OCI-M2 (cell line): ENCODE data around the gene COX6B1.
"Not testable (repeated sequence)": the region's sequence is repeated elsewhere in the genome, so short reads cannot be mapped to it uniquely, and the experiment has no call there.

Experiments
- DNase-seq: peaks from one replicate; lab custom pipeline; 2025; ENCODE audit not compliant: unreplicated experiment; lab: John Stamatoyannopoulos, UW

The COX6B1 gene

DNA sequence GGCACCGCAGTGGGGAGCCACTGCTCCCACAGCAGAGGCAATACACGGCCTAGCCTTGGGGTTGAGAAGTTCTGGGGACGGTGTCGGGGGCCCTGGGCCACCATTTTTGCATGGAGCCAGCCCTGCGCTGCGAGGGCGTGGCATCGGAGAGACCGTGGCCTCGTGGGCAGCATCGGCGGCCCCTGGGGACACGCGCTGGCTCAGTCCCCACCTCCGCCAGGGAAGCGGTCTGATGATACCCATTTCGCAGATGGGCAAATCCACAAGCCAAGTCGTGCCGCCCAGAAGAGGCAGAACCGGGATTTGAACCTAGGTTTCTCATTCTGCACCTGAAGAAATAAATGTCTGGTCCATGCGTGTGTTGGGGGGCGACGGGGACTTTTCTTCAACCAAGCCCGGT is 17.0 kb downstream of the COX6B1 start:
- no peak for DNase-seq

DNA sequence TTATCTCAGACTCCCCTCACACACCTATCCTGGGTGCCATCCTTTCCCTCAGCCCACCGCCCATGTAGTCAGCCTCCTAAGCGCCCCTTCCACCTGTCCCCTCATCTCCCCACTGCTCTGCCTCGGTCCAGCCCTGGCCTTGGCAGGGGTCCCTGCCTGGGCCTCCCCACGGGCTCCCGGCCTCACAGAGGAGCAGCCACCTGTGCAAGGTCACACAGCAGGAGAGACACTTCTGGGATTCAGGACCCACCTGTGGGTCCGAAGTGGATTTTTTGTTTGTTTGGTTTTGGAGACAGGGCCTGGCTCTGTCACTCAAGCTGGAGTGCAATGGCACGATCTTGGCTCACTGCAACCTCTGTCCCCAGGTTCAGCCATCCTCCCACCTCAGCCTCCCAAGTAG is 17.5 kb downstream of the COX6B1 start:
- no peak for DNase-seq

DNA sequence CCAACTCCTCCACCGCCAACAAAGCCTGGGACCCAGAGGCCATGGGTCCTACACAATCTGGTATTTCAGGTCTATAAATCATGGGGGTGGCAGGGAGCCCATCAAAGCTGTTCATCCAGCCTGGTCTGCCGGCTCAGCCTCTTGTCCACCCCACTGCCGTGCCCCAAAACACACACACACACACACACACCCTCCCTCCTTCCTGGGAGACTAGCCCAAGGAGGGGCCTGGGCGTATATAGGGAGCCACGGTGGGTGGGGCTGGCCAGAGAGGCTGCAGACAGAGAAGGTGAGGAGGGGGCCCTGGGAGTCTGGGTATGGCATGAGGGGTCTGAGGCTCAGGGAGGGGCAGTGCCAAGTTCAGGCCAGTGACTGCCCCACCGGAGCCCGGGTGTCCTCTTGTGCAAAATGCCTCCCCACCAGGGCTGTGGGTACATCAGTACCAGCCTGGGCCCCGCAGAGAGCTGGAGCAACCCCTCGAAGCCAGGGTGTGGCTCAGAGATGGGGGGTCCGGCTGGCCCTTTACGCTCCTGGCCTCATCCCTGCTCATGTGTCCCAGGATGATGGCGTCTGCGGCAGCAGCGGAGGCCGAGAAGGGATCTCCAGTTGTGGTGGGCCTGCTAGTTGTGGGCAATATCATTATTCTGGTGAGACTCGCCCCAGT is 18.3 kb downstream of the COX6B1 start, which contains the start of gene UPK1A:
TSS of gene UPK1A (plus strand) at position 267 of the 663 bp plus-strand sequence. CDS start at position 563, 296 bp downstream.
- no peak for DNase-seq

DNA sequence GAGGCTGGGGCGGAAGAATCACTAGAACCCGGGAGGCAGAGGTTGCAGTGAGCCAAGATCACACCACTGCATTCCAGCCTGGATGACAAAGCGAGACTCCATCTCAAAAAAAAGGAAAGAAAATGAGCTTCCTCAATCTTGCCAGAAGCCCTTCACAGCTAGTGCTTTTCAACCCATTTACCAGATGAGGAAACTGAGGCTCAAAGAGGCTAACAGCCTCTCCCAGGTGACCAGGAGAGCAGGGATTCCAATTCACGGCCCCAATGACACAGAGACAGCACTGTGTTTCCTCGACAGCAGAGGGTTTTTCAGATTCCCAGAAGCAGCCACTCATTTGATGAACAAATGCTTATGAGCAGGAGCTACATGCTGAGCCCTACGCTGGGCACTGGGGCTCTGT is 21.4 kb downstream of the COX6B1 start:
- DNase-seq = no peak

DNA sequence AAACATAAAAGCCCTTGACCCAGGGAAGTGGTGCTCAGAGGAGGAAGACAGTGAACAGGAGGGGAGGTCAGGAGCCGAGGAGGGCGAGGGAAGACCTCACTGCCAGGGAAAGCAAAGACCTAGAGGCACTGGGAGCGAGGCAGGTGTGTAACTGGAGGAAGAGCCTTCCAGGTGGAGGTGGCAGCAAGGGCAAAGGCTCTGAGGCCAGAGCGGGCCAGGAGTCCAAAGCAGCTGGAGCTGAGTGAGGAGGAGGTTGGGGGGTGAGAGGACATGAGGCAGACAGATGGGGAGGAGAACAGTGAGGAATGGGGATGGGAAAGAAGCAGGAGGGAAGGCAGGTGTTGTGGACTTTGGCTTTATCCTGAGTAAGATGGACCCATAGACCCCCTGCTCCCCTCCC is 21.9 kb downstream of the COX6B1 start:
- DNase-seq = no peak

DNA sequence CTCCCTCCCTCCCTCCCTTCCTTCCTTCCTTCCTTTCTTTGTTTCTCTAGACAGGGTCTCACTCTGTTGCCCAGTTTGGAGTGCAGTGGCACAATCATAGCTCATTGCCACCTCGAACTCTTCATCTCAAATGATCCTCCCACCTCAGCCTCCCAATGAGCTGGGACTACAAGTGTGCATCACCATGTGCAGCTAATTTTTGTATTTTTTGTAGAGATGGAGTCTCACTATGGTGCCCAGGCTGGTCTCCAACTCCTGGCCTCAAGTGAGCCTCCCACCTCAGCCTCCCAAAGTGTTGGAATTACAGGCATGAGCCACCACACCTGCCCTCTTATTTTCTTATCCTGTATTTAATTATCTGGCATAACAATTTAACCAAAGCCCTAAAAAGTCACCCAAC is 22.6 kb downstream of the COX6B1 start:
- DNase-seq = no peak

DNA sequence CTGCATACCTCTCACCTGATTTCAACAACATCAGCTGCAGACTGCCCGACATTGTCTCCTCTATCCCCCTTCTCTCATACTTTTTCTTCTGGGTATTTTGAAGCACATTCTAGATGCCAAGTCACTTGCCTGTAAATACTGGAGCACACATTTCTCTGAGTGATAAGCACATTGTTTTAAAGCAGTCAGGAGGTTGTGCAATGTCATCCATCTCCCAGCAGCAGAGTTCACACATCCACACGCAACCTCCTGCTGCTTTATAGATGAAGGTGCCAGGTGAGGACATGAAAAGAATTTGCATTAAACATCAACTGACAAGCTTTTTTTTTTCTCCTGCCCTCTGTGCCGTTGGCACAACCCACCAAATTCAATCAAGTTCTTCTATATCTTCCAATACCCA is 23.7 kb downstream of the COX6B1 start:
- peak; percentile 38 for DNase-seq

DNA sequence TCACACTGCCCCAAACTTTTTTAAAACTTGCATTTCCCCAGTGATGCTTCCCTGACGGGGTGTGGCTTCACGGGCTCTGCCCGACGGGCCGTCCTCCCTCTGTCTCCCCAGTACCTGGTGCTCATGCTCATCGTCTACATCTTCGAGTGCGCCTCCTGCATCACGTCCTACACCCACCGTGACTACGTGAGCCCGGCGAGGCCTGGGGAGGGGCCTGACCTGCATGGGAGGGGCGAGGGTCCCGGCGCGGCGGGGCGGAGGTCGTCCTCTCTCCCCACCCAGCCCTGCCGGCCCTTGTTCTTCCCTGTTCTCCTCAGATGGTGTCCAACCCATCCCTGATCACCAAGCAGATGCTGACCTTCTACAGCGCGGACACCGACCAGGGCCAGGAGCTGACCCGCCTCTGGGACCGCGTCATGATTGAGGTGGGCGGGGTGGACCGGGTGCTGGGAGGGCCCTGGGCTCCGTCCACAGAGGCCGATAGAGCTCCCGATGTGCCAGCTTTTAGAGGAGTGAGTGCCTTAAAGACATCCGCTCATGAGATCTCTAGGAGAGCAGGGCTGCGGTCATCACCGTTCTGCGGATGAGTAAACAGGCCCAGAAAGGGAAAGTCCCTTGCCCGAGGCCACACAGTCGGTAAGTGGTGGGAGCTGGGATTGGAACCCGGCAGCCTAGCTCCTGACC is 25.1 kb downstream of the COX6B1 start:
- no peak for DNase-seq

DNA sequence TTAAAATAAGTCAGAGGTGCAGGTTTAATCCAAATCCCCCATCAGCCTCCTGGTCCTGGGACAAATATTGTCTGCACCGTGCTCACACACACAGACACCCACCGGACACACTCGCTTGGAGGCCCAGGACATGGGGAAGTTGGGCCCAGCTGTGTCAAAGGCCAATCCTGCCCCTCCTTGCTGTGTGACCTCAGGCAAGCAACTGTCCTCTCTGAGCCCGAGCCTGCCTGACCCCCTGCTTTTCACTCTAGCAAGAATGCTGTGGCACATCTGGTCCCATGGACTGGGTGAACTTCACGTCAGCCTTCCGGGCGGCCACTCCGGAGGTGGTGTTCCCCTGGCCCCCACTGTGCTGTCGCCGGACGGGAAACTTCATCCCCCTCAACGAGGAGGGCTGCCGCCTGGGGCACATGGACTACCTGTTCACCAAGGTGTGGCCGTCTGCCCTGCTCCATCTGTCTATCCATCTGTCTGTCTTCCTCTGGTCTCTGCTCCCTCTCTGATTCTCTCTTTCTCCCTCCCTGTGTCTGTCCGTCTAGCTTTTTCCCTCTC is 27.5 kb downstream of the COX6B1 start:
- DNase-seq = no peak

DNA sequence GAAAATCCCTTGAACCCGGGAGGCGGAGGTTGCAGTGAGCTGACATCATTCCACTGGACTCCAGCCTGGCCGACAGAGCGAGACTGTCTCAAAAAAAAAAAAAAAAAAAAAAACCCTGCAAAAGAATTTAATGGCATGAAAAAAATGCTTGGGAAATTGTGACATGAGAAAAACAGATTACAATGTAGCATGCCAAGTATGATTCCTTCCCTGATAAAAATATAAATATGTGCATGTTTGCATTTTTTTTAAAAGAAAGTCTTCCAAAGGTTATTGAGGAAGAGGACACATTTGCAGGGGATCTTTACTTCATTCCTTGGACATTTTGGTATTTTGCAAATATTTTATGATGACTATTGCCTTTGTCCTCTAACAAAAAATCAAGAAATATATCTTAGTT is 41.7 kb downstream of the COX6B1 start:
- no peak for DNase-seq

DNA sequence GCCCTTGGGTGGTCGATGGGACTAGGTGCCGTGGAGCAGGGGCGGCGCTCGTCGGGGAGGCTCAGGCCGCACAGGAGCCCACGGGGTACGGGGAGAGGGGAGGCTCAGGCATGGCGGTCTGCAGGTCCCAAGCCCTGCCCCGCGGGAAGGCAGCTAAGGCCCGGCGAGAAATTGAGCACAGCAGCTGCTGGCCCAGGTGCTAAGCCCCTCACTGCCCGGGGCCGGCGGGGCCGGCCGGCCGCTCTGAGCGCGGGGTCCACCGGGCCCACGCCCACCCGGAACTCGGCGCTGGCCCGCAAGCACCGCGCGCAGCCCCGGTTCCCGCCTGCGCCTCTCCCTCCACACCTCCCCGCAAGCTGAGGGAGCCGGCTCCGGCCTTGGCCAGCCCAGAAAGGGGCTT is 43.0 kb downstream of the COX6B1 start:
- not testable (repeated sequence) for DNase-seq

DNA sequence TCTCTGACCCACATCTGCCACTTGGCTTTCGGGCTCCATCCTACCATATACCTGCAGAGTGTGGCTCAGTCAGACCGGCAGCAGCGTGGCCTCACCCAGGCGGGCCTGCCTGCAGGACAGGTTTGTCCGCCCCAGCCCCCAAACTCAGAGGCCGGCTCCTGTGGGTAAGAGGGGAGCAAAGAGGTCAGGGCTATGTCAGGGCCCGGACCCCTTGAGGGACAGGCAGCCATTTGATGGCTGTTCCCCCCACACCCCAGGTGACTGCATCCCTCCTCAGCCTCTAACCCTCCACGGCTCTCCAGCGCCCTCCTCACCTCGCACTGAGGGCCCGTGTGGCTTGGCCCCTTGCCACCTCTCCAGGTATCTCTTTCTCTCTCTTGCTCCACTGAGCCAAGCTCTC is 43.9 kb downstream of the COX6B1 start:
- no peak for DNase-seq

DNA sequence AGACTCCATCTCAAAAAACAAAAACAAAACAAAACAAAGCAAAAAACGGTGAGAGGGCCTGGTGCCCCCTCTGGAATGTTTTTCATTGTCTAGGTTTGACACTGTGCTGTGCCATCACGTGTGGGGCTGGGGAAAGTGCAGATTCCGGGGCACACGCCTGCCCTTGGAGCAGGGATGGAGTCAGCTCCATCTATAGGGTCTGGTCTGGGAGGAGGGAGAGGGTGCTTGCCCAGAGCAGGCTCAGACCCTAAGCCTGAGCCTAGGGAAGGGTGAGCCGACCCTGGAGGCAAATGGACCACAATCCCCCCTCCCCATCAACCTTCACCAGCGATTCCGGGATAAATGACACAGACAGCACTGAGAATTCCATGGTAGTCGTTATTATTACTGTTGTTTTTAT is 45.3 kb downstream of the COX6B1 start:
- no peak for DNase-seq

DNA sequence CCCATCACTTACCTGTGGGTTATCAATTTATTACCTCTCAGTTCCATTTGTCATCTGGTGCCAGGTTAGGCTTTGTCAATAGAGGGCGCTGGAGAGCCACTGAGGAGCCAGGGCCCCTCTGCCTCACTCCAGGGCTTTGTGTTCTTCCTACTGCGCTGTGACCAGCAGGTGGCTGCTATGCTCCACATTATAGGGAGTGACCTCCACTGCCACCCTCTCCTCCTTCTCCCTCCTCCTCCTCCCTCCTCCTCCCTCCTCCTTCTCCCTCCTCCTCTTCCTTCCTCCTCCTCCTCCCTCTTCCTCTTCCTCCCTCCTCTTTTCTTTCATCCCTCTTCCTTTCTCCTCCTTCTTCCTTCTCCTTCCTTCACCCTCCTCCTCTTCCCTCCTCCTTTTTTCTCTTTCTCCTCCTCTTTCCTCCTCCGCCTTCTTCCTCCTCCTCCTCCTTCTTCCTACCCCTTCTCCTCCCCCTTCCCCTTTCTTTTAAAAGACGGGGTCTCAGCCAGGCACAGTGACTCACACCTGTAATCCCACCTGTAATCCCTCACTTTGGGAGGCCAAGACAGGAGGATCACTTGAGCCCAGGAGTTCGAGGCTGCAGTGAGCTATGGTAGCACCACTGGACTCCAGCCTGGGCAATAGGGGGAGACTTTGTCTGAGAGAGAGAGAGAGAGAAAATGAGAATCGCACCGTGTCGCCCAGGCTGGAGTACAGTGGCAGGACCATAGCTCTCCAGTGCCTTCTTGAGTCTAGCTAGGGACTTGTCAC is 45.9 kb downstream of the COX6B1 start:
- peak; percentile 98 for DNase-seq

DNA sequence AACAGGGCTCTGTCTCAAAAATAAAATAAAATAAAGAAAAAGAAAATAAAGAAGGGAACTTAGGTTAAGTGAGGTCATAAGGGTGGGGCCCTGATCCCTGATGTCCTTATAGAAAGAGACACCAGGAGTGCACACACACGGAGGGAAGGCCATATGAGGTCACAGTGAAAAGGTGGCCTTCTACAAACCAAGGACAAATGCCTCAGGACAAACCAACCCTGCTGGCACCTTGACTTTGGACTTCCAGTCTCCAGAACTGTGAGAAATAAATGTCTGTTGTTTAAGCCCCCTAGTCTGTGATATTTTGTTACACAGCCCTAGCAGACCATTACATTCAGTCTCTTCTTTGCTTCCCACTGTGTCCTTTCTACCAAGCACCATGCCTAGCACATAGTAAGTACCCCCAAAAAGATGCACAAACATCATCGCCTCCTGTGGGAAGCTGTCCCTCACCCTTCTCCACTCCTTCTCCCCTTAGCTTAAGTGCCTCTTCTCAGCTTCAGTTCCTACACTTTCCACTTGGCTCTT is 47.8 kb downstream of the COX6B1 start:
- DNase-seq = no peak

DNA sequence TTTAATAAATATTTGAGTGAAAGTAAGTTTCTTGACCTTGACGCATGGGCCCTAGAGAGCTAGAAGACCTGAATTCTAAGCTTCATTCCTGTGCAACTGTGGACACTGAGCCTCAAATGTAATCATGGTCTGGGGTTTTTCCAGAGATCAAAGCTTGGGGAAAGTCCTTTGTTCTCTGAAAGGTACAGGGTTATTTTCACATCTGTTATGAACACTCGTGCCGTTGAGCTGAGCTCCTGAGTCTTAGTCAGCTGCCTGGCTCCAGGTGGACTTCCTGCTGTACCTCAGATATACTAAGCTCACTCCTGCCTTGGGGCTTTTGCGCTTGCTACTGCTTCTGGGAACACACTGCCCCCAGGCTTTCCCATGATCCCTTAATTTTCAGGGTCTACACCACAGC is 48.7 kb downstream of the COX6B1 start:
- DNase-seq = no peak

DNA sequence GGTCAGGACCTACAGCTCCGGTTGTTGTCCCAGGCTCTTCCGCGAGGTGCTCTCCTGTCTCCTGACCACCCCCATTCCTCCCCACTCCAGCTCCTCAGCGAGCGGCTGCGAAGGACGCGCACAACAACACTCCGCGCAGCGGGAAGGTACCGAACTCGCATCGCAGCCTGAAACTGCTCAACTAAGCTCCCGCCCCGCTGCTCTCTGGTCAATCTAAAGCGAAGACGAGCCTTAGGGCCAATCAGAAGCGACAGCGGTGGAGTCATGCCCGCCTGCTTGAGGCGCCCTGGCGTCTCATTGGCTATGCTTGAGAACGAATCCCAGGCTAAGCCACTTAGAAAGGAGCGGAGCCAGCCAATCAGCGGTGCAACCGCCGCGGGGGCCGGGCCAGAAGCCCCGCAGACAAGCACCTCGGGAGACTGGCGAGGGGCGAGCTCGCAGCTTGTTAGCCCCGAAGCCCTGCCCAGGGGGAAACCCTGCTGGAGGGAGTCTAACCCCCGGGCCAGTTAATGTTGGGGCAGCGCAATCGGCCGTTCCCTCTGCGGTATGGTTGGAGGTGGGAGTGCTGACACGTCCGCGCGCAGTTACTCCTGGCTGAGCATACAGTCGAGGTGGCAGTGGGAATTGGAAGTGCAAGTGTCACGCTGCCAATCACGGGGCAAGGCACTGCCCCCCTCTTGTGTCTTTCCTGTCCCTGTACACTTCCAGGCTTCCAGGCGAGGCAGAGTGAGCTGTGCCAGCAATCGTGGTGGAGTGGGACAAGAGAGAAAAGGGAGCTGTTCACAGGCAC is 54.3 kb downstream of the COX6B1 start:
- peak; percentile 100 for DNase-seq

DNA sequence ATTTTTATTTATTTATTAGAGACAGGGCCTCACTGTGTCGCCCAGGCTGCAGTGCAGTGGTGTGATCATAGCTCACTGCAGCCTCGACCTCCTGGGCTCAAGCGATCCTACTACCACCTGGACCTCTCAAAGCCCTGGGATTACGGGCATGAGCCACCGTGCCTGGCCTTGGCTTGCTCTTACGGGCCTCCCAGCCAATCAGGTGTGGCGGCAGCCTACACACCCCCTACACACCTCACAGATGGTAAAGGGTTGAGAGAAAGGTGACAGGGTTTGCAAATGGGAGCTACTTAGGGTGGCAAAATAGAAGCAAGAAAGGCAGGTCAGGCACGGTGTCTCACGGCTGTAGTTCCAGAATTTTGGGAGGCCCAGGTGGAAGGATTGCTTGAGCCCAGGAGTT is 55.2 kb downstream of the COX6B1 start:
- DNase-seq = no peak

DNA sequence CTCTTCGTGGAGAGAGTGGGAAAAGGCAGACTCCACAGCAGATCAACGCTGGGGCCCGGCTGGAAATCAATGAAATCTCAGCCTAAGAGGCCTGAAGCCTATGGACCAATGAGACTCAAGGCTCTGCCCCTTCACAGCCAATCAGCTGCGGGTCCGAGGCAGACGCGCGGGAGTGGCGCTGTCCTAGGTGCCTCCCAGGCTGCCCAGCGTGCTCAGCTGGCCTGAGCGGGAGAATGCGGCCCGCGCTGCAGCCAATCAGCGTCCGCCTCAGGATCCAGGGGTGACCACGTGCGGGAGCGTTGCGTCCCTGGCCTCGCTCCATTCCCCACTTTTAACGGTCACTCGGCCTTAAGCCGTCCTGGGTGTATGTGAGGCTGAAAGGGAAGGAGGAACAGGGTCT is 56.1 kb downstream of the COX6B1 start, which contains the start of gene ZBTB32:
TSS of gene ZBTB32 (plus strand) at position 341 of the 400 bp plus-strand sequence. CDS start 10,069 bp downstream, outside the sequence.
- no peak for DNase-seq
